Fibroblast of villous mesenchyme (primary cell): ENCODE measurements around the gene APPL2. TPM values are rescaled to one million over a fixed set of nuclear protein-coding genes. Genes with fewer than 3 reads are reported as not detected.

Experiments
- DNase-seq: peaks from one replicate; pipeline ENCODE4 v3.0.0-alpha.2; 2010; ENCODE audit warnings: low read depth
- H3K4me3 ChIP-seq: 2 replicates; pipeline ENCODE4 v1.5.1; 2011; ENCODE audit warnings: low read depth, mild to moderate bottlenecking, low read length
- total RNA-seq: library from RNA; depleted of rRNA; stranded (reverse); fragments of >200 nt; gene quantifications from 2 replicates; pipeline ENCODE4 v1.2.3, GENCODE V29; 2012
- TF ChIP-seq, protein P1 (sequence below): IDR thresholded peaks from 2 replicates; pipeline ENCODE4 v1.5.1; 2012; ENCODE audit warnings: low read depth, mild to moderate bottlenecking, low read length; ENCODE audit not compliant: insufficient read depth

APPL2 gene
- total RNA-seq, 1 donor = 60.9 TPM

DNA sequence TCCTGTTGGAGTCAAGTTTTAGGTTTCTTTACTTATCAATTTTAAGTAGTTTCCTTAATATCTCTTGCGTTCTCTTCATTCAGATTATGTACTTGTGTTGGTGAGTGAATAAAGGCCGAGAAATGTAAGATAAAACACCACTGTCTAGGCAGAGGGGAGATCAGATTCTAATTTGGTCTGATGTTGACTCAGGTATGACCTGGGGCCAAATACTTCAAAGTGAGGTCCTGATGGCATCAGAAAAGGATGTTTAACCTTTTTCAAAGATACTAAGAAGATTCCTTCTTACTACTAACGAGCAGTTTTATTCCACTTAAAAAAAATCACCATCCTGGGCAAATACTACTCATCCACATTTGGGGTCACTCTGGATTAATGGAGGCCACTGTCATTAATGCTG is 26.9 kb downstream of the APPL2 start:
- no peak overlapping the region for H3K4me3 ChIP-seq
- TF ChIP-seq, protein P1, sequence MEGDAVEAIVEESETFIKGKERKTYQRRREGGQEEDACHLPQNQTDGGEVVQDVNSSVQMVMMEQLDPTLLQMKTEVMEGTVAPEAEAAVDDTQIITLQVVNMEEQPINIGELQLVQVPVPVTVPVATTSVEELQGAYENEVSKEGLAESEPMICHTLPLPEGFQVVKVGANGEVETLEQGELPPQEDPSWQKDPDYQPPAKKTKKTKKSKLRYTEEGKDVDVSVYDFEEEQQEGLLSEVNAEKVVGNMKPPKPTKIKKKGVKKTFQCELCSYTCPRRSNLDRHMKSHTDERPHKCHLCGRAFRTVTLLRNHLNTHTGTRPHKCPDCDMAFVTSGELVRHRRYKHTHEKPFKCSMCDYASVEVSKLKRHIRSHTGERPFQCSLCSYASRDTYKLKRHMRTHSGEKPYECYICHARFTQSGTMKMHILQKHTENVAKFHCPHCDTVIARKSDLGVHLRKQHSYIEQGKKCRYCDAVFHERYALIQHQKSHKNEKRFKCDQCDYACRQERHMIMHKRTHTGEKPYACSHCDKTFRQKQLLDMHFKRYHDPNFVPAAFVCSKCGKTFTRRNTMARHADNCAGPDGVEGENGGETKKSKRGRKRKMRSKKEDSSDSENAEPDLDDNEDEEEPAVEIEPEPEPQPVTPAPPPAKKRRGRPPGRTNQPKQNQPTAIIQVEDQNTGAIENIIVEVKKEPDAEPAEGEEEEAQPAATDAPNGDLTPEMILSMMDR = no peak
- DNase-seq = no peak

- DNase-seq = no peak
- TF ChIP-seq, protein P1 = no peak
- H3K4me3 ChIP-seq = no peak overlapping the region
Measured at GRCh38 chr12:105206686-105207374, 29.1 kb downstream of the APPL2 start.

DNA sequence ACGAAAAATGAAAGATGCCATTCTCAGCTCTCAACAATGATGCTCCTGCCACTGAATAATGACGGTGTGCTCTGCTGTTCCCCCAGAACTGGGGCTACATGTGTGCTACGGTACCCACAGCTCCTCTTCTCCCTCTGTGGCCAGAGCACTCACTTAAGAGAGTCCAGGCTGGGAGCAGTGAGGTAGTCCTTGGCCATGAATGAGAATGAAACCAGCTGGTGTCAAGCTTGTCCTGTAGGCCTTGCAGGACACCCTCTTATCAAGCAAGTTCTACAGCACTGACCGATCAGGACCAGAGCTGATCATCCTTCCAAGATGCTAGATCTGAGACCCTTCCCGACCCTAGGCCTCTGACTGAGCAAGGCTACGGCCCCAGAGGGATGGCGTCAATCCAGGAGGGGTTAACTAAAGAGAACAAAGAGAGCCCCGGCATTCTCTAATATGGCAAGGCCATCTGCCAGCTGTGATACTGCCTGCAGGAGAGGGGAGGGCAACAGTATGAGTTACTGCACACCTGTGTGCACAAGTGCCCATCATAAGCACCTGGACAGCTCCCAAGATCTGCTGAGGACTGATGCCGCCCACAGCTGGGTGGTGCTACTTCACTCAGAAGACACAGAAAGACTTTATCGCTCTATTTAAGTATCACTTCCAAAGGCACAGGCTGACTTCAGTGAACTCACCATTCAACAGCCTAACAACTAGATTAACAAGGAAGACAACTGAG is 30.5 kb downstream of the APPL2 start:
- DNase-seq = no peak
- TF ChIP-seq, protein P1 = no peak
- no peak overlapping the region for H3K4me3 ChIP-seq

GRCh38 chr12:105204916-105205315 is 31.1 kb downstream of the APPL2 start:
- no peak for DNase-seq
- TF ChIP-seq, protein P1 = no peak
- no peak overlapping the region for H3K4me3 ChIP-seq

DNA sequence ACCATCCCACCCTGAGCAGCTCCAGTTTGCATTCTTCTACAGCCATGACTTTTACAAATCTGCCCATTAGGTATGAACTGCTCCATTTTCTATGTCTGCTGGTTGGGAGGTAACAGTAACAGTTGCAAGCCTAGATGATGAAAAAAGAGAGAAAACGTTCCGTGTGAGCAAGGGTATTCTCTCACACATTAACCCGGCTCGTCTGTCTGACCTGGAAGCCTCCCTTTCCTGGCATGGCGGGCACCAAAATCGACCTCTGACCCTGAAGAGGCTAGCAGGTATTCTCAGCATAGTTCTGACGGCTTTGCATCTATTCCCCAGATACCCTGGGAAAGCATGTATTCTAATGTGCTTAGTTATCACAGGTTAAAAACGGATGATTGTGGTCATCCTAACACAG is 31.8 kb downstream of the APPL2 start:
- TF ChIP-seq, protein P1 = no peak
- DNase-seq = no peak
- H3K4me3 ChIP-seq = no peak overlapping the region

DNA sequence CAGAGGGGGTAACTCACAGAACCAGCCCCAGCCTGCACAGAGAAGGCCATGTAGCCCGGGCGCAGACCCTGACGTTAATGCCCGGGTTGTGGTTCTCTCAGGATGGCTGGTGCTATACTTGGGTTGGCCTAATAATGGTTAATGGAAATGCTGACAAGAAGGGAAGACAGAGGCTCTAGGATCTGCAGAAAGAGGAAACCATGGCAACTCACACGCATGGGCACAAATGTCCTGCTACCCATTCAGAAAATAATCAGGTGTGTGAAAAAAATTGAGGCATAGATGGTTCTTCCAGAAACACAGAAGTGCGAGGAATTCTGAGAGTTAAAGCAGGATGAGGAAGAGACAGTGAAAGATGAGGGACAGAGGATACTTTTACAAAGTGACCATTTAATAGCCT is 33.8 kb downstream of the APPL2 start:
- DNase-seq = no peak
- TF ChIP-seq, protein P1 = no peak

More for the DNA sequence above, 33.8 kb downstream of the APPL2 start:
- H3K4me3 ChIP-seq = no peak overlapping the region
